Activated T-helper 2 cell treated with anti-CD3 and anti-CD28 coated beads, Interferon-gamma antibody, Interleukin-2, Interleukin-4, amounts not matched to agents 10 μg/mL and 5 μg/mL and 100 μg/mL, durations not matched to agents 14 hours and 24 hours and 36 hours (primary cell): ENCODE data around the gene FRS3. TPM values are rescaled to one million over a fixed set of nuclear protein-coding genes. Genes with fewer than 3 reads are reported as not detected.
"Not testable (repeated sequence)": the region's sequence is repeated elsewhere in the genome, so short reads cannot be mapped to it uniquely, and the experiment has no call there.

Experiments
- DNase-seq: peaks from one replicate; pipeline ENCODE4 v3.0.0; 2021; ENCODE audit warnings: low spot score
- H3K27ac Mint-ChIP-seq: one replicate; pipeline ENCODE4 v1.8.0; 2021; ENCODE audit warnings: mixed read lengths
- H3K27me3 Mint-ChIP-seq: one replicate; pipeline ENCODE4 v1.8.0; 2021; ENCODE audit warnings: low read depth, mixed read lengths
- H3K36me3 Mint-ChIP-seq: one replicate; pipeline ENCODE4 v1.8.0; 2021; ENCODE audit warnings: low read depth, mixed read lengths
- H3K4me1 Mint-ChIP-seq: one replicate; pipeline ENCODE4 v1.8.0; 2021; ENCODE audit warnings: low read depth, mixed read lengths
- H3K4me3 Mint-ChIP-seq: one replicate; pipeline ENCODE4 v1.8.0; 2021; ENCODE audit warnings: low read depth, mild to moderate bottlenecking, moderate library complexity, mixed read lengths
- H3K9me3 Mint-ChIP-seq: one replicate; pipeline ENCODE4 v1.8.0; 2021; ENCODE audit warnings: mixed read lengths
- intact Hi-C: fragments of 100-400 bp; cut with micrococcal nuclease; formaldehyde crosslinking; loops from one replicate; pipeline ENCODE4 v1.15.1; 2023
- total RNA-seq: library from RNA; stranded (reverse); gene quantifications from 2 replicates; pipeline ENCODE4 v1.2.3, GENCODE V29; 2022

Gene FRS3
- total RNA-seq = 4.7 and 5.8 TPM in 2 replicates

DNA sequence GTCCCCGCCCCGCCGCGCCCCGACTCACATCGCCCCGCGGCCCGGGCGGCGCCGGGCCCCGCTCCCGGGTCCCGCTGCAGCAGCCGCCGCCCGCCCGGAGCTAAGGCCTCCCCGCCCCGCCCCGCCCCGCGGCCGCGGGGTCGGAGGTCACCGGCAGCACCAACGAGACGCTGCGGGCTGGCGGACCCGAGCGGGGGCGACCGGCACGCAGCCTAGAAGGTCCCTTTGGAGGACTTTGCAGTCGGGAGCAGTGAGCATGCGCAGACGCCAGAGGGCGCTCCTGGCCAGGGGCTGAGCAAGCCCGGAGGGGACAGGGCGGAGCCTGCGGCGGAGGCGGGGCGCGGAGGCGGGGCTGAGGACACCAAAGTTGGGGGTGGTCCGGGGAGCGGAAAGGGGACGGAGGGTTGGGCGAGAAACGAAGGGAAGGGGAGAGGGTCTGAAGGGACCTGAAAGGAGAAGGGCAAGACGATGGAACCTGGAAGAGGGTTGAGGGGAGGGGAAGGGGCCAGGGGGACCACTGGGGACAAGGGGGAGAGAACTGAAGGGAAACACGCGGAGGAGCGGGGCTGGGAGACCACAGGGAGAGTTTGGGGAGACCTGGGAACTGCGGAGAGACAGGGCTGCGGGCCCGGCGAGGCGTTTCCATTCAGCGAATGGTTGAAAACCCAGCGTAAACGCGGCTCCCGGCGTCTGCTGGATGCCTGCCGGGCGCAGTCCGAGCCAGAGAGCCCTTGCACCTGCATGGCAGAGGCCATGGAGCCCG is at the start of gene FRS3:
TSS of gene FRS3 (minus strand) at position 113 of the 763 bp plus-strand sequence. CDS start 2,913 bp downstream, outside the sequence.
- Mint-ChIP-seq H3K4me3 (peak within 1 kb of the TSS; percentile 93), H3K27ac (peak within 1 kb of the TSS; percentile 67), H3K27me3 (peaks cover 8% of the 10 kb centered on the region), H3K36me3 (peaks cover 4% of the 10 kb centered on the region), H3K9me3 (no peaks in the 10 kb centered on the region), H3K4me1 (peaks cover 14% of the 10 kb centered on the region)
- DNase-seq = peak; percentile 98
- intact Hi-C loops = loop anchor here (1.0 to 10.0 kb wide), 6 partner anchors 45 to 782 kb away; partner anchors contain the start of genes TFEB and UBR2

DNA sequence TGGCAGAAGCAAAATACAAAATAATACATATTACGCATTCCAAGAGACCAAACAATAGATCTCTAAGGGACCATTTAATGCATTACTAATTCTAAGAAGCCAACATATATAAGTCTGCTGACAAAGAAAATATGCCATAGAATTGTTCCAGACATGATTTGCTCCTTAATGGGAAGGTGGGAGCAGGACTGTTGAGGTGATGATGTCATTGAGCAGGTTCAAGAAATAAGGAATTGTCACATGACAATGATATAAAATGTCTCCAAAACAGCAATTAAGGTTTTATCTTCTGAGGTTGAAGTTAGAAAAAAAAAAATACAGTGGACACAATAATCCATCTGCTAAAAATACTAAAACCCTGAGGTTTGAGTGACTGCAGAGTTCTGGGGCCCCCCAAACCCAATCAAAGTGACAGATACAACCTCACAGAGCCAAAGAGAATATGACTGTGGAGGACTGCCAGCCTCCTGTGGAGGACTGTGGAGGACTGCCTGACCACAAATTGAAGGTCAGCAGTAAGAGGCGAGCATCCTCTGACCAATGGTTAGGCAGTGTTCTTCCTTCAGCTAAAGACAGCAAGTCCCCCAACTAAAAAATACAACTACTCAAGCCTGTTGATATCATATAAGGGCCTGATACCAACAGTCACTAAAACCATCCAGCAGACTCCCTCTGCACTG is 46.8 kb upstream of the FRS3 start:
- Mint-ChIP-seq H3K27ac (no peak overlapping the region), H3K4me3 (no peak overlapping the region), H3K9me3 (no peaks in the 10 kb centered on the region), H3K27me3 (no peaks in the 10 kb centered on the region), H3K4me1 (no peaks in the 10 kb centered on the region), H3K36me3 (no peaks in the 10 kb centered on the region)
- intact Hi-C loops = no loop called here
- DNase-seq = no peak

DNA sequence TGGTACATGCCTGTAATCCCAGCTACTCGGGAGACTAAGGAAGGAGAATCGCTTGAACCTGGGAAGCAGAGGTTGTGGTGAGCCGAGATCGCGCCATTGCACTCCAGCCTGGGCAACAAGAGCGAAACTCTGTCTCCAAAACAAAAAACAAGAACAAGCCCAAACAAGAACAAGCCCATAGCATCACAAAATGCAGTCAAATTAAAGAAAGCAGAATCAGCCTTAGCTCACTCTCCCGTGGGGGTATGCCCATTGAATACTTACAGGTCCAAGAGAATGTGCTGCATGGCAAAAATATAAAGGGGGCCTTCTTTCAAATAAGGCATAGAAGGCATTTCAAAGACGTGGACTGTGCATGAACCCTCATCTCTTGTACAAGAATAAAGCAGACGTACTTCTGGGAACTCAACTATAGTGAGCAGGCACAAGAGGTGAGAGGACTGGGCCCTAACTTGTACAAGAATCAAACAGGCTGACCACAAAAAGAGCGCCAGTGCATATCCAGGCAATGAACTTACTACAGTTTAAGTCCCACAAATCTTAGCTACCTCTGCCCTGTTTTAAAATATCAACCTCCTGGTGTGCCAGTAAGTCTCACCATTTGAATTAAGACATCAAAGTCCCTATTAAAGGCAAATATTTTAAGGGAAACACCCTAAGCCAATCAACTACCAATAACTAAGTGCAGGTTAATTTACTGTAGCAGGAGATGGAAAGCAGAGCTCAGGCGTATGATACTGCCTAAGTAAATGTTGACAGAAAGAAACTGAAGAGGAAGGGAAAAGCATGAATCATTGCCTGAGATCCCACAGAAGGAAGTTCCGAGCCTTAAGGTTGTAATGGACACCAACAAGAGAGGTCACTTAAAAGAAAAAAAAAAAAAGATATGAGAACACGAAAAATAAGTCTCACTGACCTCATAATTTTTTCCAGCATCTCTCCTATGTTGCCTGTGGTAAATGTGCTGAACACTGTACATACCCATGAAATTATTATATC is 45.2 kb upstream of the FRS3 start:
- intact Hi-C loops = no loop called here
- DNase-seq = no peak
- no peaks in the 10 kb centered on the region for H3K4me1 Mint-ChIP-seq
- H3K27me3 Mint-ChIP-seq = no peaks in the 10 kb centered on the region
- H3K36me3 Mint-ChIP-seq = no peaks in the 10 kb centered on the region
- H3K4me3 Mint-ChIP-seq = no peak overlapping the region
- H3K27ac Mint-ChIP-seq = no peak overlapping the region
- no peaks in the 10 kb centered on the region for H3K9me3 Mint-ChIP-seq

- H3K4me3 Mint-ChIP-seq = no peak overlapping the region
- no peaks in the 10 kb centered on the region for H3K27me3 Mint-ChIP-seq
- H3K9me3 Mint-ChIP-seq = no peaks in the 10 kb centered on the region
- no peak overlapping the region for H3K27ac Mint-ChIP-seq
- no peaks in the 10 kb centered on the region for H3K36me3 Mint-ChIP-seq
- H3K4me1 Mint-ChIP-seq = no peaks in the 10 kb centered on the region
- intact Hi-C loops = no loop called here
- DNase-seq = no peak
These were observed 43.5 kb upstream of the FRS3 start for GRCh38 chr6:41823178-41823577.

GRCh38 chr6:41822021-41822420 is 42.3 kb upstream of the FRS3 start:
- H3K27me3 Mint-ChIP-seq = no peaks in the 10 kb centered on the region
- DNase-seq = no peak
- H3K9me3 Mint-ChIP-seq = no peaks in the 10 kb centered on the region
- H3K36me3 Mint-ChIP-seq = no peaks in the 10 kb centered on the region
- no peak overlapping the region for H3K27ac Mint-ChIP-seq
- intact Hi-C loops = no loop called here
- no peak overlapping the region for H3K4me3 Mint-ChIP-seq
- H3K4me1 Mint-ChIP-seq = no peaks in the 10 kb centered on the region

- DNase-seq = no peak
- H3K4me3 Mint-ChIP-seq = no peak overlapping the region
- H3K36me3 Mint-ChIP-seq = no peaks in the 10 kb centered on the region
- H3K27me3 Mint-ChIP-seq = no peaks in the 10 kb centered on the region
- peaks cover under 1% of the 10 kb centered on the region for H3K4me1 Mint-ChIP-seq
- H3K9me3 Mint-ChIP-seq = no peaks in the 10 kb centered on the region
- intact Hi-C loops = no loop called here
- no peak overlapping the region for H3K27ac Mint-ChIP-seq
These were observed 41.6 kb upstream of the FRS3 start for GRCh38 chr6:41821266-41821665.

DNA sequence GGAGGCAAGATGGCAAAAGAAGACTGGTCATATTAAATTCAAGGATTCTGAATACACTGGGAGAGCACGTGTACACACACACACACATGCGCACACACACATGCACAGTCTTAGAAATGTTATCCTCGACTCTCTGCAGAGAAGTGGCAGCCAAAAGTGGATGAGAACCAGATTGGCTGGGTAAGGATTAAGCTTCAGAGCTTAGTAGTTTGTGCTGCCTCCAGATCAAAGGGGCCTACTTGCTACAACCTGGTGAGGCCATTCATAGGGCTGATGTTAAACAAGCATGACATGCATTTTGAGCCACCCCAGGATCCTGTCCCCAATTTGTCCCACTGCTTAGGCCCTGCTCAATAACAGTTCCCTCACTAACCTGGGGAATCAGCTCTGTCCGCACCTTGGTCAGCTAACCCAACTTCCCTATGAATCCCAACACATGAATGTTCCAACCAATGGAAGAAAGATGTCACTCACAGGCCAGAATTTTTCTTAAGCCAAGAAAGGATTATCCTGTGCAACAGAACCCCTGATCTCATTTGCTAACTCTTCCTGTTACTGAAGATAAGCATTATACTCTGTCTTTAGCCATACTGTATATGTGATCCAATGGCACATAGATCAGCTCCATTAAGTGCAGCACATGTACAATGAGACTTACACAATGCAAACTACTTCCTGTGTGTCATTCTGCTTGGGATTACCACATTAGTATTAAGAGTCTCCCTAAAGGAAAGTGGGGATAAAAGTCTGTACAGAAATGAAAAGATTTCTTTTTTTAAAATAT is 38.8 kb upstream of the FRS3 start:
- DNase-seq = no peak
- Mint-ChIP-seq H3K4me1 (peaks cover 4% of the 10 kb centered on the region), H3K9me3 (no peaks in the 10 kb centered on the region), H3K27me3 (no peaks in the 10 kb centered on the region), H3K36me3 (no peaks in the 10 kb centered on the region), H3K4me3 (no peak overlapping the region), H3K27ac (no peak overlapping the region)
- intact Hi-C loops = no loop called here

GRCh38 chr6:41815587-41815986 is 35.9 kb upstream of the FRS3 start:
- Mint-ChIP-seq H3K27me3 (no peaks in the 10 kb centered on the region), H3K27ac (no peak overlapping the region), H3K4me1 (peaks cover 4% of the 10 kb centered on the region), H3K36me3 (no peaks in the 10 kb centered on the region), H3K4me3 (no peak overlapping the region), H3K9me3 (no peaks in the 10 kb centered on the region)
- intact Hi-C loops = no loop called here
- DNase-seq = no peak

DNA sequence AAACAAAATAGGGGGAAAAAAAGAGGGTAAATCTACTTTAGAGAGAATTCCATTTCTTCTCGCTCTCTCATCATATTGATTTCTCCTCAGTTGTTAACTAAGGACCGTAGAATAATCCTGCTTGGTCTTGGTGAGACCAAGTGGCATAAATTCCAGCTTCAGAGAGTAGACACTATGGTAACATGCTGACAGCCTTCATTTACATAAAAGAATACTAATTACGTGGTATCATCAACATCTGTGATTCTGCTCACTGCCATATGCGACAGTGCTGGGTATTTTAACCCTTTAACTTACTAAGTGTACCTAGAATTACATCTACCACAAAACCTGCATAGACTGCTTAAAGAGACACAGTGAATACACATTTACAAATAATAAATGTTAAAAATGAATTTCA is 34.9 kb upstream of the FRS3 start:
- Mint-ChIP-seq H3K4me3 (no peak overlapping the region), H3K4me1 (peaks cover 4% of the 10 kb centered on the region), H3K27me3 (no peaks in the 10 kb centered on the region), H3K36me3 (no peaks in the 10 kb centered on the region), H3K9me3 (no peaks in the 10 kb centered on the region), H3K27ac (no peak overlapping the region)
- no peak for DNase-seq
- intact Hi-C loops = no loop called here

- intact Hi-C loops = no loop called here
- H3K36me3 Mint-ChIP-seq = no peaks in the 10 kb centered on the region
- no peak overlapping the region for H3K27ac Mint-ChIP-seq
- H3K9me3 Mint-ChIP-seq = no peaks in the 10 kb centered on the region
- H3K4me1 Mint-ChIP-seq = peaks cover 4% of the 10 kb centered on the region
- no peaks in the 10 kb centered on the region for H3K27me3 Mint-ChIP-seq
- no peak for DNase-seq
- no peak overlapping the region for H3K4me3 Mint-ChIP-seq
These were observed 34.3 kb upstream of the FRS3 start for GRCh38 chr6:41813956-41814355.

- Mint-ChIP-seq H3K27me3 (no peaks in the 10 kb centered on the region), H3K9me3 (no peaks in the 10 kb centered on the region), H3K4me3 (no peak overlapping the region), H3K27ac (no peak overlapping the region), H3K4me1 (peaks cover 4% of the 10 kb centered on the region), H3K36me3 (no peaks in the 10 kb centered on the region)
- intact Hi-C loops = no loop called here
- DNase-seq = no peak
These were observed 33.8 kb upstream of the FRS3 start for GRCh38 chr6:41813469-41813868.

- H3K4me3 Mint-ChIP-seq, DNase-seq, H3K36me3 Mint-ChIP-seq, intact Hi-C loops, H3K27ac Mint-ChIP-seq, H3K9me3 Mint-ChIP-seq, H3K4me1 Mint-ChIP-seq, H3K27me3 Mint-ChIP-seq: not testable (repeated sequence)
These were observed 32.2 kb upstream of the FRS3 start for GRCh38 chr6:41811946-41812345.
